CD4-positive, alpha-beta memory T cell (primary cell): Measurements from ENCODE around the gene OPRL1. TPM values are rescaled to one million over a fixed set of nuclear protein-coding genes. Genes with fewer than 3 reads are reported as not detected.
A peak's percentile ranks its signal among the peaks of the same experiment; 100 is the strongest.
"Not testable (repeated sequence)": the region's sequence is repeated elsewhere in the genome, so short reads cannot be mapped to it uniquely, and the experiment has no call there.

Source experiments
- CTCF ChIA-PET: fragments of 350-600 bp; sonication (Branson Sonifier 250); formaldehyde crosslinking; loops from one replicate; lab custom pipeline; 2021; ENCODE audit warnings: inconsistent platforms; ENCODE audit not compliant: partially characterized antibody; lab: Charles Lee
- POLR2A ChIA-PET: fragments of 350-600 bp; sonication (Branson Sonifier 250); formaldehyde crosslinking; loops from one replicate; lab custom pipeline; 2021; ENCODE audit not compliant: partially characterized antibody; lab: Charles Lee
- DNase-seq, 5 donors: peaks; one replicate each; pipeline versions ENCODE4 v3.0.0 to v3.0.0-alpha.2; 2020 to 2022; ENCODE audit warnings: mixed read lengths in 1 of 5
- H3K27ac ChIP-seq: one replicate; pipeline ENCODE4 v1.7.0; 2013; ENCODE audit warnings: low read depth, low read length
- H3K27me3 ChIP-seq: 2 replicates; pipeline ENCODE4 v1.7.0; 2013; ENCODE audit warnings: mild to moderate bottlenecking, low read length, moderate library complexity; ENCODE audit not compliant: insufficient read depth
- H3K36me3 ChIP-seq: 2 replicates; pipeline ENCODE4 v1.7.0; 2013; ENCODE audit warnings: mild to moderate bottlenecking, low read length, moderate library complexity; ENCODE audit not compliant: insufficient read depth
- H3K4me1 ChIP-seq: 2 replicates; pipeline ENCODE4 v1.7.0; 2013; ENCODE audit warnings: mild to moderate bottlenecking, low read length, moderate library complexity; ENCODE audit not compliant: insufficient read depth
- H3K4me3 ChIP-seq, 2 donors: one replicate each; pipeline ENCODE4 v1.7.0; 2013; ENCODE audit warnings: low read length in 2 of 2, mild to moderate bottlenecking in 1 of 2
- H3K9me3 ChIP-seq, 2 donors: one replicate each; pipeline ENCODE4 v1.7.0; 2013; ENCODE audit warnings: low read length in 2 of 2, control low read depth in 1 of 2; ENCODE audit not compliant: control insufficient read depth in 1 of 2
- H3K27ac Mint-ChIP-seq, 7 donors: one replicate each; pipeline ENCODE4 v1.8.0; 2020 to 2021; ENCODE audit warnings: mixed read lengths in 7 of 7, mild to moderate bottlenecking in 6 of 7, inconsistent platforms in 3 of 7, moderate library complexity in 3 of 7
- H3K27me3 Mint-ChIP-seq, 2 donors: one replicate each; pipeline ENCODE4 v1.8.0; 2020 to 2021; ENCODE audit warnings: mixed read lengths in 2 of 2
- H3K36me3 Mint-ChIP-seq, 2 donors: one replicate each; pipeline ENCODE4 v1.8.0; 2020 to 2021; ENCODE audit warnings: mixed read lengths in 2 of 2, inconsistent platforms in 1 of 2, mild to moderate bottlenecking in 1 of 2
- H3K4me1 Mint-ChIP-seq, 4 donors: one replicate each; pipeline ENCODE4 v1.8.0; 2020 to 2021; ENCODE audit warnings: mixed read lengths in 4 of 4, mild to moderate bottlenecking in 1 of 4
- H3K4me3 Mint-ChIP-seq, 8 donors: one replicate each; pipeline ENCODE4 v1.8.0; 2020 to 2021; ENCODE audit warnings: mixed read lengths in 8 of 8, mild to moderate bottlenecking in 7 of 8, moderate library complexity in 6 of 8, inconsistent platforms in 3 of 8
- H3K9me3 Mint-ChIP-seq, 8 donors: one replicate each; pipeline ENCODE4 v1.8.0; 2020 to 2021; ENCODE audit warnings: mixed read lengths in 8 of 8, mild to moderate bottlenecking in 5 of 8, inconsistent platforms in 3 of 8, moderate library complexity in 1 of 8
- intact Hi-C: fragments of 100-400 bp; cut with micrococcal nuclease; formaldehyde crosslinking; loops from one replicate; pipeline ENCODE4 v1.15.1; 2023
- polyA plus RNA-seq, 2 donors: library from polyadenylated mRNA; unstranded; fragments of 300-500 nt; fragmentation: Illumina TruSeq; gene quantifications; one replicate each; pipeline ENCODE4 v1.2.3, GENCODE V29; 2021
- total RNA-seq, 2 experiments: library from RNA; stranded (reverse); gene quantifications; one replicate each; pipeline ENCODE4 v1.2.3, GENCODE V29; 2021

The OPRL1 gene
- total and polyA plus RNA-seq, 4 experiments from 2014 or later: 0.68 to 1.1 (median 0.97) TPM

GRCh38 chr20:64116541-64117431, 36.9 kb downstream of the OPRL1 start:
- intact Hi-C loops: no loop called here
- no peak overlapping the region for H3K27ac ChIP-seq

GRCh38 chr20:64117432-64117777, 37.5 kb downstream of the OPRL1 start:
- H3K27ac ChIP-seq, H3K4me3 Mint-ChIP-seq, H3K9me3 Mint-ChIP-seq, H3K4me3 ChIP-seq, POLR2A ChIA-PET, H3K9me3 ChIP-seq, DNase-seq, H3K27ac Mint-ChIP-seq, intact Hi-C loops, H3K4me1 Mint-ChIP-seq, H3K36me3 Mint-ChIP-seq, H3K36me3 ChIP-seq, H3K27me3 Mint-ChIP-seq: not testable (repeated sequence)
- Histone ChIP-seq H3K4me1 (peaks cover 11% of the 10 kb centered on the region), H3K27me3 (peaks cover 10% of the 10 kb centered on the region)
- CTCF ChIA-PET: interaction anchor here (0.6 to 1.0 kb wide), 2 partner anchors 33 to 137 kb away, joined by 3 to 4 read pairs; partner anchors contain the start of genes LKAAEAR1 and PRPF6

More at GRCh38 chr20:64116541-64117431, 36.9 kb downstream of the OPRL1 start:
- no peaks in the 10 kb centered on the region for H3K36me3 Mint-ChIP-seq
- H3K4me3 Mint-ChIP-seq: no peak overlapping the region
- Histone ChIP-seq H3K9me3 (no peaks in the 10 kb centered on the region), H3K36me3 (no peaks in the 10 kb centered on the region), H3K4me3 (no peak overlapping the region), H3K27me3 (peaks cover 8% of the 10 kb centered on the region), H3K4me1 (peaks cover 11% of the 10 kb centered on the region)
- H3K9me3 Mint-ChIP-seq: peaks cover 0 to 6% (median 0%) of the 10 kb centered on the region in 8 donors
- no peak overlapping the region for H3K27ac Mint-ChIP-seq
- peaks cover 3 to 10% (median 7%) of the 10 kb centered on the region in 4 donors for H3K4me1 Mint-ChIP-seq
- CTCF ChIA-PET: interaction anchor here (1.5 kb wide), 1 partner anchor 78 kb away, joined by 3 read pairs; no protein-coding TSS in a partner anchor
- H3K27me3 Mint-ChIP-seq: peaks cover 4 to 5% of the 10 kb centered on the region in 2 donors
- DNase-seq: no peak
- POLR2A ChIA-PET: no interaction called here

GRCh38 chr20:64119301-64119680, 39.4 kb downstream of the OPRL1 start:
- POLR2A ChIA-PET: interaction anchor here (3.3 to 3.4 kb wide), 2 partner anchors 36 to 80 kb away, joined by 13 to 26 read pairs; partner anchors contain the start of gene LKAAEAR1
- H3K27ac ChIP-seq: no peak overlapping the region
- peaks cover 0 to 6% (median 0%) of the 10 kb centered on the region in 8 donors for H3K9me3 Mint-ChIP-seq
- intact Hi-C loops: no loop called here
- H3K27me3 ChIP-seq: peaks cover 10% of the 10 kb centered on the region
- H3K36me3 Mint-ChIP-seq: no peaks in the 10 kb centered on the region
- H3K9me3 ChIP-seq: no peaks in the 10 kb centered on the region
- no peak for DNase-seq
- peaks cover 5 to 7% of the 10 kb centered on the region in 2 donors for H3K27me3 Mint-ChIP-seq
- H3K4me1 Mint-ChIP-seq: peaks cover 3 to 10% (median 7%) of the 10 kb centered on the region in 4 donors
- CTCF ChIA-PET: interaction anchor here (0.7 to 4.5 kb wide), 9 partner anchors 8 to 895 kb away, joined by 3 to 73 read pairs (median 6); partner anchors contain the start of genes LKAAEAR1, OPRL1, PRPF6 and SAMD10
- no peaks in the 10 kb centered on the region for H3K36me3 ChIP-seq
- H3K4me3 ChIP-seq: no peak overlapping the region
- peak overlapping the region in 1 of 7 donors; percentile 79 for H3K27ac Mint-ChIP-seq
- peak overlapping the region in 1 of 8 donors; percentile 31 for H3K4me3 Mint-ChIP-seq
- peaks cover 11% of the 10 kb centered on the region for H3K4me1 ChIP-seq

GRCh38 chr20:64119681-64120341, 39.9 kb downstream of the OPRL1 start:
- intact Hi-C loops: loop anchor here (1.0 to 2.0 kb wide), 7 partner anchors 17 to 413 kb away; partner anchors contain the start of genes ARFRP1 and TPD52L2
- Histone ChIP-seq H3K36me3 (no peaks in the 10 kb centered on the region), H3K27ac (no peak overlapping the region), H3K4me1 (peaks cover 11% of the 10 kb centered on the region), H3K27me3 (peaks cover 10% of the 10 kb centered on the region), H3K9me3 (no peaks in the 10 kb centered on the region), H3K4me3 (peak overlapping the region; percentile 12 to 47)
- DNase-seq: no peak
- POLR2A ChIA-PET: interaction anchor here (0.8 to 3.4 kb wide), 4 partner anchors 36 to 83 kb away, joined by 3 to 26 read pairs (median 9); partner anchors contain the start of genes C20orf204 and LKAAEAR1
- CTCF ChIA-PET: interaction anchor here (0.7 to 4.5 kb wide), 21 partner anchors 9 to 461 kb away, joined by 3 to 73 read pairs (median 4); partner anchors contain the start of genes C20orf204, LKAAEAR1, OPRL1 and PRPF6
- Mint-ChIP-seq H3K4me3 (peak overlapping the region; percentile 32 to 82 (median 77)), H3K9me3 (peaks cover 0 to 6% (median 0%) of the 10 kb centered on the region in 8 donors), H3K36me3 (no peaks in the 10 kb centered on the region), H3K4me1 (peaks cover 3 to 10% (median 7%) of the 10 kb centered on the region in 4 donors), H3K27ac (peak overlapping the region in 5 of 7 donors; percentile 48 to 91 (median 79)), H3K27me3 (peaks cover 5 to 10% of the 10 kb centered on the region in 2 donors)

GRCh38 chr20:64121586-64121985, 41.7 kb downstream of the OPRL1 start:
- peaks cover 3 to 10% (median 7%) of the 10 kb centered on the region in 4 donors for H3K4me1 Mint-ChIP-seq
- CTCF ChIA-PET: interaction anchor here (1.0 to 4.5 kb wide), 11 partner anchors 11 to 337 kb away, joined by 3 to 73 read pairs (median 7); partner anchors contain the start of genes C20orf204, LKAAEAR1, OPRL1 and PRPF6
- H3K9me3 ChIP-seq: no peaks in the 10 kb centered on the region

GRCh38 chr20:64122927-64123326, 43.0 kb downstream of the OPRL1 start:
- POLR2A ChIA-PET, H3K27ac Mint-ChIP-seq, H3K4me1 Mint-ChIP-seq, H3K9me3 Mint-ChIP-seq, H3K4me3 Mint-ChIP-seq, intact Hi-C loops, H3K9me3 ChIP-seq, DNase-seq, H3K36me3 Mint-ChIP-seq, H3K27ac ChIP-seq, H3K36me3 ChIP-seq, H3K4me3 ChIP-seq: not testable (repeated sequence)
- CTCF ChIA-PET: interaction anchor here (0.6 to 4.5 kb wide), 4 partner anchors 24 to 83 kb away, joined by 3 to 73 read pairs (median 34); partner anchors contain the start of genes LKAAEAR1 and OPRL1
- Histone ChIP-seq H3K4me1 (peaks cover 11% of the 10 kb centered on the region), H3K27me3 (peaks cover 10% of the 10 kb centered on the region)
- peaks cover 5 to 12% of the 10 kb centered on the region in 2 donors for H3K27me3 Mint-ChIP-seq

More at GRCh38 chr20:64121586-64121985, 41.7 kb downstream of the OPRL1 start:
- POLR2A ChIA-PET: interaction anchor here (1.0 to 3.4 kb wide), 3 partner anchors 38 to 82 kb away, joined by 4 to 26 read pairs (median 13); partner anchors contain the start of genes LKAAEAR1, OPRL1 and RGS19
- intact Hi-C loops: loop anchor here (2.0 kb wide), 2 partner anchors 19 to 335 kb away; no protein-coding TSS in a partner anchor
- no peaks in the 10 kb centered on the region for H3K36me3 Mint-ChIP-seq
- H3K4me3 Mint-ChIP-seq: no peak overlapping the region
- Histone ChIP-seq H3K27ac (no peak overlapping the region), H3K4me1 (peaks cover 11% of the 10 kb centered on the region), H3K36me3 (no peaks in the 10 kb centered on the region), H3K27me3 (peaks cover 10% of the 10 kb centered on the region), H3K4me3 (no peak overlapping the region)
- no peak overlapping the region for H3K27ac Mint-ChIP-seq
- peaks cover 0 to 6% (median 0%) of the 10 kb centered on the region in 8 donors for H3K9me3 Mint-ChIP-seq
- no peak for DNase-seq
- peaks cover 5 to 12% of the 10 kb centered on the region in 2 donors for H3K27me3 Mint-ChIP-seq
